ENCODE data around the gene EPO. TPM values are rescaled to one million over a fixed set of nuclear protein-coding genes. Genes with fewer than 3 reads are reported as not detected.
A peak's percentile ranks its signal among the peaks of the same experiment; 100 is the strongest.

EPO gene
- total and polyA plus RNA-seq, 2 donors (not counting 1 experiment from before 2014, with no cell fraction given), result 0.10 TPM; not detected in 1

DNA sequence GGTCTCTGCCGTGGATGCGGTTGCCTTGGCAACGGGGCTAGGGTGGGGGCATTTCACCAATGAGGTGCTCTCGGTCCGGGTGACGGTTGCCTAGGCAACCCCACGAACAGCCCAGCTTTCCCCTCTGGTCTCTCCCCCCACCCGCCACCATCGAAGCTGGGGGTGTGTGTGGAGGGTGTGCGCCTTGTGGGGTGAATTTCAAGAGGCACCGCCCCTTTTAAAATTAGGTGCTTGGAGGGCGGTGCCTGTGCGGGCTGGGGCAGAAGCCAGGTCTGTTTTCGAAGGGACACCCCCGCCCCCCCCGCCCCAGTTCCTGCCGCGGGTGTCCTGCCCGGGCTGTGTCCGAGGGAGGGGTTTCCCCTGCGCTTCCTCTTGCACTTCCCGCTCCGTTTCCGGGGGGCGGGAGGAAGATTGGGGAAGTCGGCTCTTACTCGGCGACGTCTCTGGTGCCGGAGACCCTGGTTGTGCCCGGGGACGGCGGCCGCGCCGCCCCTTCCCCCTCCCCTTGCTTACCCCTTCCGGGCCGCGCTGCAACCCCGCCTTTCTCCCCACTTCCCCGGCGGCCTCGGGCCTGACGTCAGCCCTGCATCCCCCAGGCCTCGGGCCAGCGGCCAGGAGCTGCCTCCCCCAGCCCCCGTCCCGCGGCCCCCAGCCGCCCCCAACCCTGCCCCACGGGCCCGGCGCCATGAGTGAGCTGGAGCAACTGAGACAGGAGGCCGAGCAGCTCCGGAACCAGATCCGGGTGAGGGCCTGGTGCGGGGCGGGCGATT is 44.5 kb upstream of the EPO start:
- Histone ChIP-seq H3K27me3 (replicated peaks in 1 of 4; ENCODE audit: control extremely low read depth in 1 of 4, control insufficient read depth in 3 of 4, insufficient read depth in 4 of 4, low read length in 3 of 4) (no peaks in the 10 kb centered on the region), H3K4me2 (replicated peaks; ENCODE audit: low read depth, low read length, poor library complexity, severe bottlenecking) (peak overlapping the region; percentile 85), H3K4me3 (ENCODE audit: control extremely low read depth in 1 of 5, extremely low read depth in 1 of 5, insufficient read depth in 1 of 5, low read depth in 2 of 5, low read length in 4 of 5) (peak overlapping the region in 4 of 5 experiments; percentile 94 to 99 (median 98)), H3K27ac (ENCODE audit: low read length in 2 of 2) (peak overlapping the region; percentile 78 to 97), H3K79me2 (ENCODE audit: control insufficient read depth, insufficient read depth, low read length) (peaks cover 12% of the 10 kb centered on the region), H3K36me3 (replicated peaks in 1 of 2; ENCODE audit: control extremely low read depth in 1 of 2, control insufficient read depth in 1 of 2, extremely low read depth in 1 of 2, insufficient read depth in 2 of 2, low read length in 1 of 2) (peaks cover 0 to 39% of the 10 kb centered on the region in 2 experiments), H3K9me3 (ENCODE audit: control extremely low read depth in 1 of 3, control insufficient read depth in 2 of 3, insufficient read depth in 1 of 3, low read length in 2 of 3) (no peaks in the 10 kb centered on the region), H3K9ac (ENCODE audit: low read length) (peak overlapping the region; percentile 97), H3K4me1 (ENCODE audit: control insufficient read depth in 2 of 2, insufficient read depth in 2 of 2, low read length in 2 of 2) (peaks cover 0 to 8% of the 10 kb centered on the region in 2 donors), H4K20me1 (ENCODE audit: control insufficient read depth, insufficient read depth, low read length, poor library complexity, severe bottlenecking) (peaks cover 45% of the 10 kb centered on the region), H2AFZ (ENCODE audit: insufficient read depth, low read depth, low read length, poor library complexity, severe bottlenecking) (peak overlapping the region; percentile 54)
- ATAC-seq (ENCODE audit: low read depth) (peak; percentile 41), DNase-seq (peak; percentile 95)
- Mint-ChIP-seq H3K27me3 (no peaks in the 10 kb centered on the region), H3K4me1 (peaks cover 10% of the 10 kb centered on the region), H3K4me3 (peak overlapping the region; percentile 94), H3K27ac (peak overlapping the region; percentile 95), H3K9me3 (ENCODE audit: insufficient read depth) (no peaks in the 10 kb centered on the region)
- intact Hi-C loops (cut with micrococcal nuclease), result loop anchor here (2.0 to 10.0 kb wide), 2 partner anchors 247 to 591 kb away; partner anchors contain the start of genes COPS6, MEPCE, ZCWPW1 and ZNF3
- ChIA-PET CTCF (interaction anchor here (4.2 to 4.7 kb wide), 2 partner anchors 15 to 30 kb away, joined by 14 to 53 read pairs; partner anchors contain the start of gene POP7), POLR2A (interaction anchor here (0.8 to 2.7 kb wide), 12 partner anchors 13 to 307 kb away, joined by 3 to 16 read pairs (median 4); partner anchors contain the start of genes FBXO24, POP7, SRRT and TSC22D4)
- no peak for TF ChIP-seq EZH2 (IDR thresholded peaks at IDR 0.05; ENCODE audit: borderline replicate concordance, insufficient read depth, low read depth, low read length, poor library complexity, severe bottlenecking)
- TF ChIP-seq, protein P1, sequence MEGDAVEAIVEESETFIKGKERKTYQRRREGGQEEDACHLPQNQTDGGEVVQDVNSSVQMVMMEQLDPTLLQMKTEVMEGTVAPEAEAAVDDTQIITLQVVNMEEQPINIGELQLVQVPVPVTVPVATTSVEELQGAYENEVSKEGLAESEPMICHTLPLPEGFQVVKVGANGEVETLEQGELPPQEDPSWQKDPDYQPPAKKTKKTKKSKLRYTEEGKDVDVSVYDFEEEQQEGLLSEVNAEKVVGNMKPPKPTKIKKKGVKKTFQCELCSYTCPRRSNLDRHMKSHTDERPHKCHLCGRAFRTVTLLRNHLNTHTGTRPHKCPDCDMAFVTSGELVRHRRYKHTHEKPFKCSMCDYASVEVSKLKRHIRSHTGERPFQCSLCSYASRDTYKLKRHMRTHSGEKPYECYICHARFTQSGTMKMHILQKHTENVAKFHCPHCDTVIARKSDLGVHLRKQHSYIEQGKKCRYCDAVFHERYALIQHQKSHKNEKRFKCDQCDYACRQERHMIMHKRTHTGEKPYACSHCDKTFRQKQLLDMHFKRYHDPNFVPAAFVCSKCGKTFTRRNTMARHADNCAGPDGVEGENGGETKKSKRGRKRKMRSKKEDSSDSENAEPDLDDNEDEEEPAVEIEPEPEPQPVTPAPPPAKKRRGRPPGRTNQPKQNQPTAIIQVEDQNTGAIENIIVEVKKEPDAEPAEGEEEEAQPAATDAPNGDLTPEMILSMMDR (IDR thresholded peaks at IDR 0.05), result no peak
- 0% methylated on average over 35 of the region's 59 CpGs for WGBS (ENCODE audit: insufficient coverage)
